IMR-90 (cell line): ENCODE results near the gene LILRB1. TPM values are rescaled to one million over a fixed set of nuclear protein-coding genes. Genes with fewer than 3 reads are reported as not detected.

Source experiments
- ATAC-seq: fragments of 200-7000 bp; cut with Tn5 transposase; 2 replicates; pipeline ENCODE4 v1.9.1; 2020; ENCODE audit warnings: low read depth, mild to moderate bottlenecking, moderate library complexity
- BruUV-seq: library from RNA; stranded (reverse); fragments of 400-500 nt; replicated peaks from 2 replicates; lab custom pipeline; 2021; lab: Mats Ljungman, UMichigan
- CTCF ChIA-PET: fragments of 300-600 bp; formaldehyde crosslinking; extraction: SDS; loops from one replicate; lab custom pipeline; 2021; ENCODE audit warnings: antibody characterized with exemption; lab: Yijun Ruan, JAX
- POLR2A ChIA-PET: fragments of 300-600 bp; sonication (Branson Sonifier 250); formaldehyde crosslinking; loops from one replicate; lab custom pipeline; 2022; ENCODE audit warnings: antibody characterized with exemption; ENCODE audit not compliant: unreplicated experiment; lab: Charles Lee
- DNase-seq: peaks from one replicate; pipeline ENCODE4 v3.0.0; 2013
- H2AFZ ChIP-seq: replicated peaks from 2 replicates; pipeline ENCODE3; 2013; ENCODE audit warnings: low read length, mild to moderate bottlenecking; ENCODE audit not compliant: poor library complexity
- H2AK5ac ChIP-seq: 2 replicates; pipeline ENCODE4 v1.6.1; 2013; ENCODE audit warnings: low read depth, low read length, inconsistent platforms
- H2AK9ac ChIP-seq: replicated peaks from 2 replicates; pipeline ENCODE3; 2013; ENCODE audit warnings: mild to moderate bottlenecking, low read depth, low read length, moderate library complexity; ENCODE audit not compliant: poor library complexity
- H2BK120ac ChIP-seq: 2 replicates; pipeline ENCODE4 v1.6.1; 2013; ENCODE audit warnings: low read depth, low read length, inconsistent platforms
- H2BK15ac ChIP-seq: 3 replicates; pipeline ENCODE4 v1.6.1; 2013; ENCODE audit warnings: low read depth, low read length, inconsistent platforms
- H2BK20ac ChIP-seq: 2 replicates; pipeline ENCODE4 v1.6.1; 2013; ENCODE audit warnings: low read depth, mild to moderate bottlenecking, inconsistent platforms, low read length, moderate library complexity
- H2BK5ac ChIP-seq: 2 replicates; pipeline ENCODE4 v1.6.1; 2013; ENCODE audit warnings: mild to moderate bottlenecking, low read depth, low read length, inconsistent platforms; ENCODE audit not compliant: poor library complexity, severe bottlenecking
- H3K14ac ChIP-seq: replicated peaks from 2 replicates; pipeline ENCODE4 v1.6.1; 2013; ENCODE audit warnings: low read depth, low read length, inconsistent platforms
- H3K18ac ChIP-seq: 2 replicates; pipeline ENCODE4 v1.6.1; 2013; ENCODE audit warnings: low read depth, low read length, control low read depth
- H3K23ac ChIP-seq: 2 replicates; pipeline ENCODE4 v1.6.1; 2013; ENCODE audit warnings: low read depth, low read length, inconsistent platforms
- H3K27ac ChIP-seq: 2 replicates; pipeline ENCODE4 v1.5.1; 2013; ENCODE audit warnings: mild to moderate bottlenecking, control low read depth, low read length; ENCODE audit not compliant: insufficient read depth
- H3K27me3 ChIP-seq: 2 replicates; pipeline ENCODE4 v1.6.1; 2013; ENCODE audit warnings: low read length; ENCODE audit not compliant: control insufficient read depth, insufficient read depth
- H3K36me3 ChIP-seq: 2 replicates; pipeline ENCODE4 v1.6.1; 2013; ENCODE audit warnings: low read length, mixed read lengths; ENCODE audit not compliant: control insufficient read depth, insufficient read depth
- H3K4ac ChIP-seq: 2 replicates; pipeline ENCODE4 v1.6.1; 2013; ENCODE audit warnings: low read depth, low read length, inconsistent platforms
- H3K4me1 ChIP-seq: 2 replicates; pipeline ENCODE4 v1.6.1; 2013; ENCODE audit warnings: low read length, mixed read lengths; ENCODE audit not compliant: control insufficient read depth, insufficient read depth
- H3K4me2 ChIP-seq: 2 replicates; pipeline ENCODE4 v1.6.1; 2013; ENCODE audit warnings: low read depth, mild to moderate bottlenecking, control low read depth, low read length, moderate library complexity
- H3K4me3 ChIP-seq: 2 replicates; pipeline ENCODE4 v1.5.1; 2013; ENCODE audit warnings: low read depth, mild to moderate bottlenecking, control low read depth, low read length, moderate library complexity; ENCODE audit not compliant: insufficient read depth
- H3K56ac ChIP-seq: 2 replicates; pipeline ENCODE4 v1.6.1; 2013; ENCODE audit warnings: low read length, inconsistent platforms; ENCODE audit not compliant: insufficient read depth; ENCODE audit errors: extremely low read depth
- H3K79me1 ChIP-seq, 2 experiments: 2 replicates each; pipeline ENCODE4 v1.6.1; 2013; ENCODE audit warnings: low read length in 2 of 2, inconsistent platforms in 1 of 2, low read depth in 1 of 2
- H3K9ac ChIP-seq: 2 replicates; pipeline ENCODE4 v1.6.1; 2013; ENCODE audit warnings: low read depth, low read length, control low read depth
- H3K9me1 ChIP-seq: 2 replicates; pipeline ENCODE4 v1.6.1; 2013; ENCODE audit warnings: low read length, inconsistent platforms; ENCODE audit not compliant: insufficient read depth
- H3K9me3 ChIP-seq: 2 replicates; pipeline ENCODE4 v1.6.1; 2013; ENCODE audit warnings: low read length; ENCODE audit not compliant: control insufficient read depth, insufficient read depth
- H4K20me1 ChIP-seq: 2 replicates; pipeline ENCODE4 v1.6.1; 2013; ENCODE audit warnings: low read length, inconsistent platforms; ENCODE audit not compliant: insufficient read depth
- H4K5ac ChIP-seq: 2 replicates; pipeline ENCODE4 v1.6.1; 2013; ENCODE audit warnings: mild to moderate bottlenecking, low read depth, low read length, control low read depth
- H4K8ac ChIP-seq, 2 experiments: 2 replicates each; pipeline ENCODE4 v1.6.1; 2013; ENCODE audit warnings: low read depth in 2 of 2, low read length in 2 of 2, control low read depth in 1 of 2, inconsistent platforms in 1 of 2
- H4K91ac ChIP-seq: 2 replicates; pipeline ENCODE4 v1.6.1; 2013; ENCODE audit warnings: low read depth, low read length, inconsistent platforms; ENCODE audit not compliant: insufficient read depth
- BHLHE40 ChIP-seq: fragments of 150-350 bp; IDR thresholded peaks from 2 replicates; pipeline ENCODE4 v1.6.1; 2016; ENCODE audit warnings: mild to moderate bottlenecking, low read depth, low read length
- CEBPB ChIP-seq: IDR thresholded peaks from 2 replicates; pipeline ENCODE4 v1.6.1; 2012; ENCODE audit warnings: low read depth, low read length, improper control_type of control experiment
- CHD1 ChIP-seq: IDR thresholded peaks from 2 replicates; pipeline ENCODE4 v1.6.1; 2012; ENCODE audit warnings: low read depth, low read length, improper control_type of control experiment
- CTCF ChIP-seq: conservative IDR thresholded peaks from 2 replicates; pipeline ENCODE4 v1.5.1; 2012; ENCODE audit warnings: mild to moderate bottlenecking, low read depth, low read length, improper control_type of control experiment
- ELK1 ChIP-seq: fragments of 150-350 bp; IDR thresholded peaks from 2 replicates; pipeline ENCODE4 v1.6.1; 2016; ENCODE audit warnings: low read depth, mild to moderate bottlenecking, low read length, moderate library complexity, borderline replicate concordance
- FOS ChIP-seq: fragments of 150-350 bp; IDR thresholded peaks from 2 replicates; pipeline ENCODE4 v1.6.1; 2016; ENCODE audit warnings: low read depth, low read length
- MAFK ChIP-seq: IDR thresholded peaks from 2 replicates; pipeline ENCODE4 v1.6.1; 2012; ENCODE audit warnings: low read depth, low read length, improper control_type of control experiment
- MAZ ChIP-seq: IDR thresholded peaks from 2 replicates; pipeline ENCODE4 v1.6.1; 2012; ENCODE audit warnings: low read depth, mild to moderate bottlenecking, low read length, improper control_type of control experiment, moderate library complexity, borderline replicate concordance
- MXI1 ChIP-seq: IDR thresholded peaks from 2 replicates; pipeline ENCODE4 v1.6.1; 2012; ENCODE audit warnings: low read depth, mild to moderate bottlenecking, low read length, moderate library complexity, borderline replicate concordance
- NFE2L2 ChIP-seq: fragments of 150-350 bp; IDR thresholded peaks from 2 replicates; pipeline ENCODE4 v1.6.1; 2016; ENCODE audit warnings: low read depth, mild to moderate bottlenecking, low read length
- POLR2A ChIP-seq: IDR thresholded peaks from 2 replicates; pipeline ENCODE4 v1.6.1; 2012; ENCODE audit warnings: mild to moderate bottlenecking, low read depth, low read length
- RAD21 ChIP-seq: IDR thresholded peaks from 2 replicates; pipeline ENCODE4 v1.6.1; 2012; ENCODE audit warnings: low read length, improper control_type of control experiment
- RCOR1 ChIP-seq: IDR thresholded peaks from 2 replicates; pipeline ENCODE4 v1.6.1; 2012; ENCODE audit warnings: mild to moderate bottlenecking, low read length, improper control_type of control experiment; ENCODE audit not compliant: insufficient replicate concordance
- RFX5 ChIP-seq: IDR thresholded peaks from 2 replicates; pipeline ENCODE4 v1.8.0; 2012; ENCODE audit warnings: low read depth, mild to moderate bottlenecking, low read length, moderate library complexity
- SMC3 ChIP-seq: fragments of 150-350 bp; IDR thresholded peaks from 2 replicates; pipeline ENCODE4 v1.6.1; 2016; ENCODE audit warnings: low read depth, mild to moderate bottlenecking, antibody characterized with exemption, low read length, moderate library complexity
- USF2 ChIP-seq: fragments of 150-350 bp; IDR thresholded peaks from 2 replicates; pipeline ENCODE4 v1.6.1; 2017; ENCODE audit warnings: mild to moderate bottlenecking, antibody characterized with exemption, low read length, low read depth
- WGBS, 2 experiments: methylation state at CpG; one replicate each; pipeline versions ENCODE4 v1.1.5 to v1.1.7; 2013; ENCODE audit warnings: missing lambda C conversion rate in 2 of 2; ENCODE audit not compliant: insufficient read length in 1 of 2; ENCODE audit errors: extremely low coverage in 2 of 2; 5-methylcytosine and 5-hydroxymethylcytosine counted together
- dilution Hi-C: fragments of 300-500 bp; cut with HindIII; formaldehyde crosslinking; loops from one replicate; pipeline ENCODE4 v1.14.3; 2018; ENCODE audit warnings: low sequenced_read_pairs; ENCODE audit not compliant: unreplicated experiment
- in situ Hi-C: fragments of 300-500 bp; cut with MboI; formaldehyde crosslinking; loops from 3 replicates; pipeline ENCODE4 v1.14.3; 2019; ENCODE audit warnings: low sequenced_read_pairs, inconsistent platforms, mixed read lengths
- intact Hi-C: fragments of 100-400 bp; cut with micrococcal nuclease; formaldehyde crosslinking; loops from 2 replicates; pipeline ENCODE4 v1.10.0; 2022
- polyA plus RNA-seq, 3 experiments: library from polyadenylated mRNA; depleted of rRNA; stranded (reverse); fragments of >200 nt; gene quantifications; 2 replicates each; pipeline ENCODE4 v1.2.3, GENCODE V29; 2012; ENCODE audit warnings: low replicate concordance in 1 of 3
- total RNA-seq: library from RNA; depleted of rRNA; stranded (reverse); fragments of >200 nt; gene quantifications from 2 replicates; pipeline ENCODE4 v1.2.3, GENCODE V29; 2012

The LILRB1 gene
- total and polyA plus RNA-seq, 2 of the 4 experiments (the other 2 are of a cell fraction), result not detected

GRCh38 chr19:54616057-54616456 lies 14.2 kb upstream of the LILRB1 start:
- no CpG with 5 or more reads among the region's 3 CpGs for WGBS, 2 experiments
- H3K9me1 ChIP-seq, result no peaks in the 10 kb centered on the region
- no peak overlapping the region for H3K14ac ChIP-seq
- H3K56ac ChIP-seq, result no peak overlapping the region
- no peak overlapping the region for H2BK5ac ChIP-seq
- no peaks in the 10 kb centered on the region for H4K20me1 ChIP-seq
- H4K91ac ChIP-seq, result no peak overlapping the region
- no peak overlapping the region for H3K4me3 ChIP-seq
- no peak overlapping the region for H2AFZ ChIP-seq
- no peaks in the 10 kb centered on the region for H3K27me3 ChIP-seq
- in situ Hi-C loops (no loop called here), intact Hi-C loops (no loop called here), dilution Hi-C loops (no loop called here)
- no peak overlapping the region for H3K23ac ChIP-seq
- H3K4me2 ChIP-seq, result no peak overlapping the region
- H3K79me1 ChIP-seq, result no peaks in the 10 kb centered on the region
- no TSS peak for BruUV-seq
- no peaks in the 10 kb centered on the region for H3K4me1 ChIP-seq
- no peak overlapping the region for H3K27ac ChIP-seq
- no peak overlapping the region for H4K8ac ChIP-seq
- H2AK9ac ChIP-seq, result no peak overlapping the region
- H3K4ac ChIP-seq, result no peak overlapping the region
- ChIA-PET POLR2A (no interaction called here), CTCF (no interaction called here)
- DNase-seq (no peak), ATAC-seq (no peak)
- TF ChIP-seq NFE2L2, result no peak
- no peak for TF ChIP-seq CTCF
- no peak for TF ChIP-seq RCOR1
- no peak for TF ChIP-seq CEBPB
- no peak for TF ChIP-seq MAZ
- TF ChIP-seq MAFK, result no peak
- no peak for TF ChIP-seq RAD21
- TF ChIP-seq BHLHE40, result no peak
- no peak for TF ChIP-seq CHD1
- TF ChIP-seq USF2, result no peak
- TF ChIP-seq POLR2A, result no peak
- no peak for TF ChIP-seq RFX5
- TF ChIP-seq MXI1, result no peak
- TF ChIP-seq FOS, result no peak
- no peak for TF ChIP-seq ELK1
- TF ChIP-seq SMC3, result no peak
- H2BK120ac ChIP-seq, result no peak overlapping the region
- no peaks in the 10 kb centered on the region for H3K36me3 ChIP-seq
- H4K5ac ChIP-seq, result no peak overlapping the region
- H3K18ac ChIP-seq, result no peak overlapping the region
- no peak overlapping the region for H3K9ac ChIP-seq
- H2AK5ac ChIP-seq, result no peak overlapping the region
- H2BK15ac ChIP-seq, result no peak overlapping the region
- H3K9me3 ChIP-seq, result peaks cover 7% of the 10 kb centered on the region
- H2BK20ac ChIP-seq, result no peak overlapping the region
